Measurements from ENCODE around the gene CSF1. TPM values are rescaled to one million over a fixed set of nuclear protein-coding genes. Genes with fewer than 3 reads are reported as not detected.

CSF1 gene
- total and polyA plus RNA-seq, 2 experiments from 2014 or later: 1.4 to 3.5 TPM

DNA sequence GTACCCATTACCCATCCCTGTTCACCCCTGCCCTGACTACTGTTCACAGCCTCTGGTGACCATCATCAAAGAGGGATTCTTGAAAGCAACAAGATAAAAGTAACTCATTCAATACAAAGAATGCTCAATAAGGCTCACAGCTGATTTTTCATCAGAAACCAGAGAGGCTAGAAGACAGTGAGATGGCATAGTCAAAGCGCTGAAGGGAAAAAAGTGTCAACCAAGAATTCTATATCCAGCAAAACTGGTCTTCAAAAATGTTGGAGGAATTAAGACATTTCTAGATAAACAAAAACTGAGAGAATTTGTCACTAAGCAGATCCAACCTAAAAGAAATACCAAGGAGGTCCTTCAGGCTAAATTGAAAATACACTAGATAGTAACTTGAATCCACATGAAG lies 27.1 kb downstream of the CSF1 start:
- no peak overlapping the region for H3K27ac ChIP-seq (ENCODE audit: low read depth)
- no peaks in the 10 kb centered on the region for H3K4me1 ChIP-seq (ENCODE audit: insufficient read depth)
- no peaks in the 10 kb centered on the region for H3K9me2 ChIP-seq (ENCODE audit: insufficient read depth)
- H3K4me3 ChIP-seq: no peak overlapping the region
- H2AFZ ChIP-seq: no peak overlapping the region
- ATAC-seq (no peak), DNase-seq (ENCODE audit: low spot score) (peak; percentile 18)
- TF ChIP-seq, protein P1, sequence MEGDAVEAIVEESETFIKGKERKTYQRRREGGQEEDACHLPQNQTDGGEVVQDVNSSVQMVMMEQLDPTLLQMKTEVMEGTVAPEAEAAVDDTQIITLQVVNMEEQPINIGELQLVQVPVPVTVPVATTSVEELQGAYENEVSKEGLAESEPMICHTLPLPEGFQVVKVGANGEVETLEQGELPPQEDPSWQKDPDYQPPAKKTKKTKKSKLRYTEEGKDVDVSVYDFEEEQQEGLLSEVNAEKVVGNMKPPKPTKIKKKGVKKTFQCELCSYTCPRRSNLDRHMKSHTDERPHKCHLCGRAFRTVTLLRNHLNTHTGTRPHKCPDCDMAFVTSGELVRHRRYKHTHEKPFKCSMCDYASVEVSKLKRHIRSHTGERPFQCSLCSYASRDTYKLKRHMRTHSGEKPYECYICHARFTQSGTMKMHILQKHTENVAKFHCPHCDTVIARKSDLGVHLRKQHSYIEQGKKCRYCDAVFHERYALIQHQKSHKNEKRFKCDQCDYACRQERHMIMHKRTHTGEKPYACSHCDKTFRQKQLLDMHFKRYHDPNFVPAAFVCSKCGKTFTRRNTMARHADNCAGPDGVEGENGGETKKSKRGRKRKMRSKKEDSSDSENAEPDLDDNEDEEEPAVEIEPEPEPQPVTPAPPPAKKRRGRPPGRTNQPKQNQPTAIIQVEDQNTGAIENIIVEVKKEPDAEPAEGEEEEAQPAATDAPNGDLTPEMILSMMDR (conservative IDR thresholded peaks at IDR 0.05; ENCODE audit: low read depth in 2 of 2): no peak
- H4K20me1 ChIP-seq (replicated peaks; ENCODE audit: insufficient read depth): no peaks in the 10 kb centered on the region
- H3K79me2 ChIP-seq (replicated peaks; ENCODE audit: insufficient read depth): no peaks in the 10 kb centered on the region
- Mint-ChIP-seq H3K27me3 (ENCODE audit: insufficient read depth, low read depth, poor library complexity) (peaks cover under 1% of the 10 kb centered on the region), H3K36me3 (ENCODE audit: low read depth) (peaks cover 9% of the 10 kb centered on the region; the same call in 2 of the 3 replicates), H3K9me3 (peaks cover 26% of the 10 kb centered on the region), H3K4me3 (no peak overlapping the region), H3K4me1 (no peaks in the 10 kb centered on the region), H3K27ac (no peak overlapping the region)
- no peaks in the 10 kb centered on the region for H3F3A ChIP-seq (replicated peaks; ENCODE audit: low read depth)
- no peak overlapping the region for H3K4me2 ChIP-seq
- no peaks in the 10 kb centered on the region; the same call in 1 of the 2 replicates for H3K36me3 ChIP-seq (ENCODE audit: insufficient read depth)
- H3K27me3 ChIP-seq (ENCODE audit: insufficient read depth): no peaks in the 10 kb centered on the region

DNA sequence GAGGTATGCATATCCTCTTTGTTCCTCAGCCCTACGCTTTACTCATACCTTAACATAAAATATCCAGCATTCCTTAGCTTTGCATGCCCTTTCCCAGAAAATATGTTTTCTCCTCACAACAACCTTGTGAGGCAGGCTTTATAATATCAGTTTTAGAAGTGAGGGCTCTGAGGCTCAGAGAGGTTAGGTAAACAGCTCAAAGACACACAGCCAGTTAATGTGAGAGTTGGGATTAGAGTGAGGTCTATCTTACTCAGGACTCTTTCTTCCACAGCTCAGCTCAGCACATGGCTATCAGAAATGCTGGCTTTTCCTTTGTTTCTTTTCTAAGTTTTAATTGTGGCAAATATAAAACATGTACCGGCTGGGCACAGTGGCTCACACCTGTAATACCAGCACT lies 27.9 kb downstream of the CSF1 start:
- H3K4me1 Mint-ChIP-seq: no peaks in the 10 kb centered on the region
- ATAC-seq (no peak), DNase-seq (ENCODE audit: low spot score) (no peak)
- no peak overlapping the region for H3K4me3 Mint-ChIP-seq
- Histone ChIP-seq H4K20me1 (replicated peaks; ENCODE audit: insufficient read depth) (no peaks in the 10 kb centered on the region), H3K36me3 (ENCODE audit: insufficient read depth) (no peaks in the 10 kb centered on the region; the same call in 1 of the 2 replicates), H2AFZ (no peak overlapping the region), H3F3A (replicated peaks; ENCODE audit: low read depth) (no peaks in the 10 kb centered on the region), H3K79me2 (replicated peaks; ENCODE audit: insufficient read depth) (no peaks in the 10 kb centered on the region), H3K27me3 (ENCODE audit: insufficient read depth) (no peaks in the 10 kb centered on the region), H3K9me2 (ENCODE audit: insufficient read depth) (no peaks in the 10 kb centered on the region), H3K4me2 (no peak overlapping the region), H3K27ac (ENCODE audit: low read depth) (no peak overlapping the region), H3K4me1 (ENCODE audit: insufficient read depth) (no peaks in the 10 kb centered on the region), H3K4me3 (no peak overlapping the region)
- peaks cover 9% of the 10 kb centered on the region; the same call in 2 of the 3 replicates for H3K36me3 Mint-ChIP-seq (ENCODE audit: low read depth)
- H3K27ac Mint-ChIP-seq: no peak overlapping the region
- peaks cover 2% of the 10 kb centered on the region for H3K27me3 Mint-ChIP-seq (ENCODE audit: insufficient read depth, low read depth, poor library complexity)
- peaks cover 26% of the 10 kb centered on the region for H3K9me3 Mint-ChIP-seq
- no peak for TF ChIP-seq EZH2 (IDR thresholded peaks at IDR 0.05; ENCODE audit: low read depth, unreplicated experiment)
- TF ChIP-seq, protein P1 (conservative IDR thresholded peaks at IDR 0.05; ENCODE audit: low read depth in 2 of 2): no peak
- no peak for TF ChIP-seq POLR2AphosphoS5 (IDR thresholded peaks at IDR 0.05; ENCODE audit: low read depth)
- TF ChIP-seq STAT1 (IDR thresholded peaks at IDR 0.05; ENCODE audit: unreplicated experiment): no peak
- TF ChIP-seq ZNF331 (CRISPR knock-in tag; IDR thresholded peaks at IDR 0.05; ENCODE audit: low read depth): no peak
- TF ChIP-seq ZNF114 (CRISPR knock-in tag; IDR thresholded peaks at IDR 0.05): no peak
- TF ChIP-seq REST (IDR thresholded peaks at IDR 0.05; ENCODE audit: unreplicated experiment): no peak
- no peak for TF ChIP-seq CREB1 (CRISPR knock-in tag; IDR thresholded peaks at IDR 0.05; ENCODE audit: low read depth)
- TF ChIP-seq ETS1 (IDR thresholded peaks at IDR 0.05): no peak
- no peak for TF ChIP-seq NANOG (IDR thresholded peaks at IDR 0.05; ENCODE audit: borderline replicate concordance)

All from GM23338 (cell line).